GM18870 (cell line): ENCODE results near the gene BARX1.
"Not testable (repeated sequence)": the region's sequence is repeated elsewhere in the genome, so short reads cannot be mapped to it uniquely, and the experiment has no call there.

Source experiments
- ATAC-seq: cut with Tn5 transposase; IDR thresholded peaks from one replicate; pipeline ENCODE4 v1.9.1; 2021; ENCODE audit warnings: moderate library complexity; ENCODE audit not compliant: unreplicated experiment

Gene BARX1

GRCh38 chr9:93955111-93955980, at the start of gene BARX1:
Gene BARX1, minus strand, starts transcription at chr9:93955355. Its CDS starts 209 bp downstream, at chr9:93955146.
- ATAC-seq: no peak

DNA sequence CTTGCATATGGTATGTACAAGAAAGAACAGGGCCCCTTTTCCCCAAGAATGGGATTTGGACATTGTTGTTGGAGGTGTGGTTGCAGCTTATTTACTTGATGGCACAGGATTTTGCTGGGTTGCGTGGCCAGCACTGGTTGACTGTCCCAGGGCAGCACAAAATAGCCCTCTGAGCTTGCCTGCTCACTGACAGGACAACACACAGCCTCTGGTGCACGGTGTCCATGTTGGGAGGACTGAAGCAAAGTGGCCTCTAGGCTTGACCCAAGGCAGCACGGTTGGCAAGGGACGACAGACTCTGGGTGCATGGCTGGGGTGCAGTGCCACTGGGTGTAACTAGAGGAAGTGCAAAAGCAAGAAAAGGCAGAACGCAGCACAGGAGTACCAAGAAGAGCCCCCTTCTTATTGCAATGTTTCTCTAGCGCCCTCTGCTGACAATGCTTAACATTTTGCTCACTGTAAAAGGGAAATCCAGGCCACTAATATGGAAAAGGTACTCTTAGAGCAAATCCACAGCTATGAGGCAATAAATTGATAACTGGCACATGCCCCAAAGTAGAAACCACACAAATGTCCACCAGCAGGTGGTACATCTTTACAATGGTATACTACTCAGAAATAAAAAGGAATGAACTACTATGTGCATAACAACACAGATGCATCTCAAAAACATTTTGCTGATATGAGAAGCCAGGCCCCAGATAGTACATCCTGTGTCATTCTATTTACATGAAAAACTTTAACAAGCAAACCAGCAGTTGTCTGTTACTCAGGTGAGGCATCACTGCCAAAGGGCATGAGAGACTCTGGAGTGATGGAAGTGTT, 47.4 kb upstream of the BARX1 start:
- ATAC-seq: no peak

- no peak for ATAC-seq
Observed at GRCh38 chr9:93996863-93997262, 41.7 kb upstream of the BARX1 start.

DNA sequence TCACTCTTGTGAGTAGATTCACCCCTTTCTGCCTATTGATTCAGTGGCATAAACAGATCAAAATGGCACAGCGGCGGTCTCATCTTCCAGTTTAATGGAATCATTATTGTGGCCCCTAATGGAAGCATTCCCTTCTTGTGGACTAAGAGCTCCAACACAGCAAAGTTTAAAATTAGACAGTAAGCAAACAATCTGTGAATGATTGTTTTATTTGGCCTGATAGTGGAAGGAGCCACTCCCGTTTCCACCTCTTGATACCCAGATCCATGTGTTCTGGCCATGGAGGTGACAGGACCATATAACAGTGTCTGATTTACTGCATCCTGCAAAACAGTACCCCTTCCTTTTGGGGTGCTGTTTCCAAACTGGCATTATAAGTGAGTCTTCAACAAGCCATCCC, 41.2 kb upstream of the BARX1 start:
- no peak for ATAC-seq

DNA sequence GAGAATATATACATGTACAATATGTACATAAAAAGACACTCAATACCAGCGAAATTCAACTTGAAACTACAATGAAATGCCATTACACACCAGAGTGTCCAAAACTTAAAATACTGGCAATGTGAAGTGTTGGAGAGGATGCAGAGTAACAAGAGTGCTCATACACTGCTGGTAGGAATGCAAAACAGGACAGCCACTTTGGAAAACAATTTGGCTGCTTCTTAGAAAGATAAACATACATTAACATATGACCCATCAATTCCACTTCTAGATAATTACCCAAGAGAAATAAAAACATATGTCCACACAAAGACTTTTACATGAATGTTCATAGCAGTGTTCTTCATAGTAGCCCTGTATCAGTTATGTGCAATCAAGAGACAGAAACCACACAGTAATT, 39.4 kb upstream of the BARX1 start:
- no peak for ATAC-seq

GRCh38 chr9:93994132-93994531, 39.0 kb upstream of the BARX1 start:
- ATAC-seq: no peak

- no peak for ATAC-seq
Observed at GRCh38 chr9:93992830-93993229, 37.7 kb upstream of the BARX1 start.

DNA sequence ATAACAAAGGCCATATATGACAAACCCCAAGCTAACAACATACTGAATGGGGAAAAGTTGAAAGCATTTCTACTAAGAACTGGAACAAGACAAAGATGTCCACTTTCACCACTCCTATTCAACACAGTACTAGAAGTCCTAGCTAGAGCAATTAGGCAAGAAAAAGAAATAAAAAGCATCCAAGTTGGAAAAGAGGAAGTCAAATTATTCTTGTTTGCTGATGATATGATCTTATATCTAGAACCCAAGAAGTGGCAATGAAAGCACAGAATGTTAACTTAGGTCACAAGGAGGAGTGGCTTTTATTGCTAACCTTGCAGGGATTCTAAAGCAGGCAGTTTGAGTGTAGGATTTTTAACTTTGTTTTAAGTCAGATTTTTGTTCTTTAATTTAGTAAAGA, 35.3 kb upstream of the BARX1 start:
- no peak for ATAC-seq

GRCh38 chr9:93988056-93988455, 32.9 kb upstream of the BARX1 start:
- no peak for ATAC-seq

DNA sequence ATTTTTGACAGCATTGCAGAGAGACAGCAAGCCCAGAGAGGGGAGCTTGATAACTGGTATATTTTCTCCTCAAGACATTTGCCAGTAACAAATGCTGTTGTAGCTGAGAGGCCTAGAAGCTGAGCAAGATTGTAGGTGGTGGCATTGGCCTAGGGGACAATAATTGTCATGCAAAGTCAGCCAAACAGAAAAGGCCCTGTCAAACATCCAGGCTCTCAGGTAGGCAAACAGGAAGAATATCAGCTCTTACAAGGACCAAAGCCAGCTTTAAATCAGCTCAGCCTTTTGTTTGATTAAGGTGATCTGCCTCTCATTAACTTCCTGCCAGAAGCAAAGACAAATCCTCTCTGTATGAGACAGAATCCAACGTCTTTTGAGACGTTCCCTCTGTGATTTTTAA, 29.7 kb upstream of the BARX1 start:
- no peak for ATAC-seq

GRCh38 chr9:93983875-93984274, 28.7 kb upstream of the BARX1 start:
- ATAC-seq: no peak

DNA sequence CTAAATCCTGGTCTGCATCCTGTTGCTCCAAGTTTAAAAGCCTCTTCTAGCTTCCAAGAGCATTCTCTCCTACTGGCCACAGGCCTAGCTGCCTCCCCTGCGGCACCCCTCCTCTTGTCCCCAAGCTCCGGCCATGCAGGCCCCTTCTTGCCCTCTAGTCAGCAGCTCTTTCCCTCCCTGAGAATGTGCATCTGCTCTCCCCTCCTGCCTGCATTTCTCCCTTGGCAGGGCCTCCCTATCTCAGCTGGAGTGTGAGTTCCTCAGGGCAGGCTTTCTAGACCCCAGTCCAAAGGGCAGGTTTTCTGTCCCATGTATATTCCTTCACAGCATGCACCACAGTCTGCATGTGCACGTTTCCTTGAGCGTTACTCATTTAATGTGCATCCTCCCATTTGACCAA, 24.6 kb upstream of the BARX1 start:
- no peak for ATAC-seq

DNA sequence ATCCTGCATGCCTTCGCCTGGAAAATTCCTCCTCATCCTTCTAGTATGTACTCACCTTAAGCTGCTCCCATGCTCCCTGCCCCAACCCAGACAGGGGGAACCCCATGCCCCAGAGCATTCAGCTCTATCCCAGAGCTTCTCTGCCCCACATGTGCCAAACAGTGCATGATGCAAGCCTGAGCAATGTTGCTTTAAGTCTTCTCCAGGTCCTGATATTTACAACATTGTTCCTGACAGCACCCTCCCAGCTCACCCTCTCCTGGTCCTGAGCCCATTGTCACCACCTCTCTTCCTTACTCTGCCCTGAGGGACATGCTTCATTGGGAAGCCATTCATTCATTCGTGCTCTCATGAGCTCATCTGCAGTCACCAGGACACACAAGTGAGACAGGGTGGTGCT, 23.4 kb upstream of the BARX1 start:
- ATAC-seq: no peak

- ATAC-seq: no peak
Observed at GRCh38 chr9:93976973-93977372, 21.8 kb upstream of the BARX1 start.

DNA sequence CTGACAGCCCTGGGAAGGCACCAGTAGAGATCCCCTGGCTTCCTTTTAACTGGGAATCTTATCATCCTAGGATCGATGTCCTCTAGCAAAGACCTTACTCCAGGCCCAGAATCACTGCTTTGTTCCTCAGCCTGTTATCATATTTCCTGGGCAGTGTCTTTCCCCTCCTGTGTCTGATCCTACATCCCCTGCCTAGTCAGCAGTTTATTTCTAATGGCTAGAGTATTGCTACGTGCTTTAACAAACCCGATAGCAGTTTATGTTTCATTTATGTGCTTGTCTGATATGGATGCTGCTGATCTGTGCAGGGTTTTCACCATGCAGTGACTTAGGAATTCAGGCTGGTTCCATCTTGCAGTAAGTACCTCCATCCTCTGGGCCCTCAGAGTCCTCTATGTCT, 20.9 kb upstream of the BARX1 start:
- ATAC-seq: no peak

DNA sequence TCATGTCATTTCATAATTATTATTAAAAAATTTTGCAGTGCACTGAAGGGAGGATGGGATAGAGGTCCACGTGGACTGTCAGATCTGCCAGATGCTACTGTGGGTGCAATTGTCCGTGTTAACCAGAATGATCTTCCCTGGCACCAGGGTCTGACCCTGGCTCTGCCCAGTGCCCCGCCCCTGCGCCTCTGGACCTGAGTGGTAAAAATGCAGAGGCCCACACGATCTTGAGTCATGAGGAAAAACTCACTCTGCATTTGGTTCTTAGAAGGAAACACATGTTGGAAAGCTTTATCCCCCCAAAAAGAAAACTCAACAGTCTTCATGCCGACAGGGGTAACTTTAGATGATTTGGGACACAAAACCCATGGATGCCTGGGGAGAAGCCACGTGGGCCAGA, 20.1 kb upstream of the BARX1 start:
- ATAC-seq: no peak

GRCh38 chr9:93974151-93974550, 19.0 kb upstream of the BARX1 start:
- ATAC-seq: no peak

- not testable (repeated sequence) for ATAC-seq
Observed at GRCh38 chr9:93972655-93973054, 17.5 kb upstream of the BARX1 start.

DNA sequence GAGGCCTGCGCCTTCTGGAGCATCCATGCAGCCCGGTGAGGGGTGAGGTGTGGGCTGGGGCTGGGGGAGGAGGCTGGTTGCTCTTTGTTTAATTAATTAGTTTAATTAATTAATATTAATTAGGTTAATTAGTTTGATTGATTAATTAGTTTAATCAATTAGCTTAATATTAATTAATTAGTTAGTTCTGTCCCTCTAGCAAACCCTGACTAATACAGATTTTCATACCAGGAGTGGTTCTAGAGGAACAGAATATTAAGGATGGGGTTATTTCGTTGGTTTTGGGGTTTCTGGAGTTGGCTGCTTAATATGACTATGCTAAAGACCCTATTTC, 14.1 kb upstream of the BARX1 start:
- ATAC-seq: no peak

DNA sequence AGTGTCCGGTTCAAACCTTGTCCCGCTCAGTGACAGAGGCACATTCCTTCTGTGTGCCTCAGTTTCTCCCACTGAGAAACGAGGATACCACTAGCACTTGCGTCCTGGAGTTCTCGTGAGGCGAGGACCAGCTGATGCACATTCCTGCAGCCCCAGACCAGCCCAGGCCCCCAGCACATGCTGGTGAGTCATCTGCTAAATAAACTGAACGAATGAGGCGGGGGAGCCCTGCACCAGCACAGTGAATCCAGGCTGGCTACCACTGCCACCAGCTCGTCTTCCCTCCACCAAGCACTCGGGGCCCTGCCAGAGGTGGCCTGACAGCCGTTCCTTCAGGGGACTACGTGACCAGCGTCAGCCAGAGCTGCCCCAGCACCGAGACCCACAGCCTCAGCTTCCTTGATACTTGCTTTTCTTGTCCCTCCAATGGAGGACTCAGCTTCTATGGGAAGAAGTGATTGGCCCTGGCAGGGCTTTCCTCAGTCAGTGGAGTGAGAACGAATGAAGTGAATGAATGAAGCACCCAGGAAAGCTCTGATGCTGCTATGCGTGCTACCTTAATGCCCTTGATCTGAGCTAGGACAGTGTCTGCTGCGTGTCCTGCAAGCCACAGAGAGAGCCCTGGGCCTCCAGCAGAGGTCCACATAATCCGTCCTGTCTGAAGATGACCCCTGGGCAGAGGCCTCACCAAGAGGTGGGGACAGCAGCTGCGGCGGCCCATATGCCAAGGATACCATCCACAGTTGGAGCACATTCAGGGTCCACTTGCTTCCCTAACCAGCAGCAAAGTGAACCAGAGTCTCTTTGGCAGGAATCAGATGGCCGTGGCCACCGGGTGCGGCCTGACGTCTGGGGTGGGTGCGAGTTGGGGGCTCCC, 13.5 kb upstream of the BARX1 start:
- no peak for ATAC-seq
